Aorta (tissue), 5 donors: ENCODE results near the gene UBL4B. TPM values are rescaled to one million over a fixed set of nuclear protein-coding genes. Genes with fewer than 3 reads are reported as not detected.
"Not testable (repeated sequence)": the region's sequence is repeated elsewhere in the genome, so short reads cannot be mapped to it uniquely, and the experiment has no call there.

Experiments used
- ATAC-seq: fragments of 200-7000 bp; cut with Tn5 transposase; one replicate; pipeline ENCODE4 v1.9.1; 2022; ENCODE audit warnings: moderate library complexity; ENCODE audit not compliant: low FRiP score
- DNase-seq, 2 donors: peaks; one replicate each; pipeline ENCODE4 v3.0.0-alpha.2; 2020
- H3K27ac ChIP-seq, 2 donors: one replicate each; pipeline ENCODE4 v1.5.1; 2013; ENCODE audit warnings: low read length in 2 of 2, mild to moderate bottlenecking in 2 of 2, moderate library complexity in 2 of 2, control low read depth in 1 of 2, inconsistent platforms in 1 of 2, low read depth in 1 of 2
- H3K27me3 ChIP-seq, 2 donors: one replicate each; pipeline ENCODE4 v1.6.1; 2013; ENCODE audit warnings: control low read depth in 1 of 2, low read length in 1 of 2, mild to moderate bottlenecking in 1 of 2, moderate library complexity in 1 of 2; ENCODE audit not compliant: insufficient read depth in 2 of 2, control insufficient read depth in 1 of 2
- H3K36me3 ChIP-seq, 2 donors: one replicate each; pipeline ENCODE4 v1.6.1; 2013; ENCODE audit warnings: control low read depth in 1 of 2, low read length in 1 of 2, mild to moderate bottlenecking in 1 of 2; ENCODE audit not compliant: insufficient read depth in 2 of 2, control insufficient read depth in 1 of 2
- H3K4me1 ChIP-seq, 2 donors: one replicate each; pipeline ENCODE4 v1.6.1; 2013; ENCODE audit warnings: low read length in 2 of 2, control low read depth in 1 of 2, mild to moderate bottlenecking in 1 of 2, moderate library complexity in 1 of 2; ENCODE audit not compliant: insufficient read depth in 2 of 2, control insufficient read depth in 1 of 2
- H3K4me3 ChIP-seq, 2 donors: one replicate each; pipeline ENCODE4 v1.5.1; 2013; ENCODE audit warnings: low read length in 2 of 2, control low read depth in 1 of 2, mild to moderate bottlenecking in 1 of 2
- H3K9me3 ChIP-seq: one replicate; pipeline ENCODE4 v1.6.1; 2013; ENCODE audit warnings: mild to moderate bottlenecking, low read length; ENCODE audit not compliant: control insufficient read depth
- WGBS, 2 donors: extraction: QIAGEN DNeasy Blood & Tissue Kit; methylation state at CpG; one replicate each; pipeline ENCODE4 v1.1.7; 2013; 5-methylcytosine and 5-hydroxymethylcytosine counted together
- intact Hi-C, 2 donors: fragments of 100-400 bp; cut with DNase I; formaldehyde crosslinking; loops; one replicate each; pipeline versions ENCODE4 v1.14.2 to v1.15.0; 2022
- polyA plus RNA-seq, 2 donors: library from polyadenylated mRNA; stranded (reverse); fragments of 200-250 nt; gene quantifications; one replicate each; pipeline ENCODE4 v1.2.3, GENCODE V29; 2013
- total RNA-seq, 2 donors: library from RNA; stranded (reverse); fragmentation: NEBNext Ultra II Directional; extraction: Animal tissue kit (Norgen Biotek cat#: 25700); gene quantifications; one replicate each; pipeline ENCODE4 v1.2.1, GENCODE V29; 2021
- donor health status: healthy with polysubstance abuse.
- donor health status: Bipolar disorder and iron deficiency.
- donor health status: DM: no; HTN: no; CAD: no.
- donor health status: DM: no; HTN: no; CAD: no.
- donor health status: DM: yes; HTN: yes; CAD: no.

The UBL4B gene
- total and polyA plus RNA-seq, 4 donors, result not detected

GRCh38 chr1:110069404-110070281, 42.6 kb upstream of the UBL4B start:
- Histone ChIP-seq H3K27ac (no peak overlapping the region), H3K4me3 (no peak overlapping the region), H3K36me3 (no peaks in the 10 kb centered on the region), H3K9me3 (no peaks in the 10 kb centered on the region), H3K27me3 (peaks cover 0 to 2% of the 10 kb centered on the region in 2 donors), H3K4me1 (no peaks in the 10 kb centered on the region)
- WGBS, 2 donors, result 63% methylated on average over 64 of the region's 64 CpGs
- peak; percentile 3 for ATAC-seq
- intact Hi-C loops, result no loop called here
- no peak for DNase-seq

- peaks cover 0 to 2% of the 10 kb centered on the region in 2 donors for H3K27me3 ChIP-seq
- H3K9me3 ChIP-seq, result no peaks in the 10 kb centered on the region
- 10 to 16% methylated on average over 29 to 52 of the region's 52 CpGs for WGBS, 2 donors
- H3K4me1 ChIP-seq, result no peaks in the 10 kb centered on the region
- no peak overlapping the region for H3K27ac ChIP-seq
- DNase-seq (no peak), ATAC-seq (no peak)
- no peak overlapping the region for H3K4me3 ChIP-seq
- intact Hi-C loops, result no loop called here
- no peaks in the 10 kb centered on the region for H3K36me3 ChIP-seq
These were observed 42.0 kb upstream of the UBL4B start for GRCh38 chr1:110070282-110070669.

- intact Hi-C loops, result no loop called here
- Histone ChIP-seq H3K27me3 (peaks cover 0 to 2% of the 10 kb centered on the region in 2 donors), H3K36me3 (no peaks in the 10 kb centered on the region), H3K9me3 (no peaks in the 10 kb centered on the region), H3K4me3 (no peak within 1 kb of the TSS), H3K27ac (no peak within 1 kb of the TSS), H3K4me1 (no peaks in the 10 kb centered on the region)
- no peak for DNase-seq
- WGBS, 2 donors, result 11 to 29% methylated on average over 10 to 27 of the region's 27 CpGs
- no peak for ATAC-seq
These were observed 41.5 kb upstream of the UBL4B start, which contains the start of gene ALX3 for GRCh38 chr1:110070671-110071242. TSS of gene ALX3 (minus strand) at chr1:110070672. CDS start at chr1:110070612, 60 bp downstream.

GRCh38 chr1:110074166-110074565, 38.1 kb upstream of the UBL4B start:
- Histone ChIP-seq H3K27ac (no peak overlapping the region), H3K27me3 (peaks cover 0 to 2% of the 10 kb centered on the region in 2 donors), H3K4me1 (no peaks in the 10 kb centered on the region), H3K4me3 (no peak overlapping the region), H3K36me3 (no peaks in the 10 kb centered on the region), H3K9me3 (no peaks in the 10 kb centered on the region)
- intact Hi-C loops, result no loop called here
- ATAC-seq, result no peak
- DNase-seq, result no peak
- WGBS, 2 donors, result 85 to 87% methylated on average over 4 of the region's 4 CpGs

- no peak for DNase-seq
- no peak overlapping the region for H3K4me3 ChIP-seq
- H3K9me3 ChIP-seq, result no peaks in the 10 kb centered on the region
- no peaks in the 10 kb centered on the region for H3K4me1 ChIP-seq
- intact Hi-C loops, result no loop called here
- ATAC-seq, result no peak
- no peaks in the 10 kb centered on the region for H3K27me3 ChIP-seq
- H3K27ac ChIP-seq, result no peak overlapping the region
- 87 to 89% methylated on average over 3 of the region's 3 CpGs for WGBS, 2 donors
- no peaks in the 10 kb centered on the region for H3K36me3 ChIP-seq
These were observed 35.3 kb upstream of the UBL4B start for GRCh38 chr1:110076789-110077500.

GRCh38 chr1:110079995-110080394, 32.2 kb upstream of the UBL4B start:
- H3K27me3 ChIP-seq, result not testable (repeated sequence)

GRCh38 chr1:110081061-110081460, 31.2 kb upstream of the UBL4B start:
- Histone ChIP-seq H3K4me3 (no peak overlapping the region), H3K27me3 (no peaks in the 10 kb centered on the region), H3K36me3 (no peaks in the 10 kb centered on the region), H3K4me1 (no peaks in the 10 kb centered on the region), H3K9me3 (no peaks in the 10 kb centered on the region), H3K27ac (no peak overlapping the region)
- 91 to 92% methylated on average over 5 of the region's 5 CpGs for WGBS, 2 donors
- no peak for ATAC-seq
- no peak for DNase-seq
- intact Hi-C loops, result no loop called here

More at GRCh38 chr1:110079995-110080394, 32.2 kb upstream of the UBL4B start:
- ATAC-seq, H3K4me1 ChIP-seq, H3K4me3 ChIP-seq, H3K27ac ChIP-seq, H3K36me3 ChIP-seq, H3K9me3 ChIP-seq, intact Hi-C loops, DNase-seq: not testable (repeated sequence)
- 97 to 98% methylated on average over 2 of the region's 2 CpGs for WGBS, 2 donors

GRCh38 chr1:110082477-110082876, 29.8 kb upstream of the UBL4B start:
- intact Hi-C loops, result no loop called here
- Histone ChIP-seq H3K27ac (no peak overlapping the region), H3K27me3 (no peaks in the 10 kb centered on the region), H3K4me3 (no peak overlapping the region), H3K4me1 (no peaks in the 10 kb centered on the region), H3K36me3 (no peaks in the 10 kb centered on the region), H3K9me3 (no peaks in the 10 kb centered on the region)
- DNase-seq (no peak), ATAC-seq (no peak)
- 96 to 97% methylated on average over 5 of the region's 5 CpGs for WGBS, 2 donors
